HepG2 (cell line): ENCODE measurements around the gene CFAP100. TPM values are rescaled to one million over a fixed set of nuclear protein-coding genes. Genes with fewer than 3 reads are reported as not detected.

Experiments
- ELF1 ChIP-seq: sonication (generic); formaldehyde crosslinking; IDR thresholded peaks from 2 replicates; pipeline ENCODE4 v1.4.0; 2020; ENCODE audit warnings: missing genetic modification reagents
- EZH2 ChIP-seq: conservative IDR thresholded peaks from 2 replicates; pipeline ENCODE4 v1.6.1; 2012; ENCODE audit warnings: mild to moderate bottlenecking, low read depth, low read length, moderate library complexity
- HNRNPK ChIP-seq: fragments of 200-400 bp; formaldehyde crosslinking; IDR thresholded peaks from 2 replicates; pipeline ENCODE4 v1.6.1; 2018; ENCODE audit warnings: low read length, low read depth, moderate library complexity, mild to moderate bottlenecking; ENCODE audit not compliant: poor library complexity, severe bottlenecking
- MED1 ChIP-seq: sonication (generic); formaldehyde crosslinking; IDR thresholded peaks from 2 replicates; pipeline ENCODE4 v1.4.0; 2020; ENCODE audit warnings: missing genetic modification reagents
- MYC ChIP-seq: sonication (generic); formaldehyde crosslinking; IDR thresholded peaks from 2 replicates; pipeline ENCODE4 v1.9.0; 2021; ENCODE audit warnings: missing genetic modification reagents, borderline replicate concordance
- NFE2L1 ChIP-seq: sonication (generic); formaldehyde crosslinking; IDR thresholded peaks from 2 replicates; pipeline ENCODE4 v1.4.0; 2020; ENCODE audit warnings: missing genetic modification reagents, mild to moderate bottlenecking, borderline replicate concordance
- PCBP2 ChIP-seq: fragments of 200-400 bp; formaldehyde crosslinking; optimal IDR thresholded peaks from 2 replicates; pipeline ENCODE3; 2018; ENCODE audit warnings: low read length, low read depth; ENCODE audit not compliant: poor library complexity, severe bottlenecking
- RNF2 ChIP-seq: fragments of 450-650 bp; conservative IDR thresholded peaks from 2 replicates; pipeline ENCODE4 v1.6.1; 2016; ENCODE audit warnings: low read depth
- SCMH1 ChIP-seq: sonication (generic); formaldehyde crosslinking; IDR thresholded peaks from 2 replicates; pipeline ENCODE4 v1.9.0; 2021; ENCODE audit warnings: missing genetic modification reagents, mild to moderate bottlenecking, borderline replicate concordance
- SIX4 ChIP-seq: sonication (generic); formaldehyde crosslinking; IDR thresholded peaks from 2 replicates; pipeline ENCODE4 v1.4.0; 2020; ENCODE audit warnings: missing genetic modification reagents
- ZBTB38 ChIP-seq: sonication (generic); formaldehyde crosslinking; IDR thresholded peaks from 2 replicates; pipeline ENCODE4 v1.5.1; 2020; ENCODE audit warnings: mild to moderate bottlenecking, missing genetic modification reagents
- ZNF317 ChIP-seq: sonication (generic); formaldehyde crosslinking; IDR thresholded peaks from 2 replicates; pipeline ENCODE4 v1.5.0; 2020; ENCODE audit warnings: mild to moderate bottlenecking, missing genetic modification reagents
- ZNF496 ChIP-seq: sonication (generic); formaldehyde crosslinking; IDR thresholded peaks from 2 replicates; pipeline ENCODE4 v1.8.1; 2023; ENCODE audit warnings: mild to moderate bottlenecking, moderate library complexity, missing genetic modification reagents; ENCODE audit not compliant: insufficient replicate concordance
- ZNF816 ChIP-seq: sonication (generic); formaldehyde crosslinking; IDR thresholded peaks from 2 replicates; pipeline ENCODE4 v1.8.0; 2022; ENCODE audit warnings: missing genetic modification reagents, mild to moderate bottlenecking, borderline replicate concordance
- ZSCAN9 ChIP-seq: IDR thresholded peaks from 2 replicates; pipeline ENCODE4 v1.6.1; 2016; ENCODE audit warnings: borderline replicate concordance
- polyA plus RNA-seq, 8 experiments: library from polyadenylated mRNA; depleted of rRNA in 3 of 8; stranded (reverse) in 7 of 8; unstranded in 1 of 8; fragments of >200 nt; fragmentation: Illumina TruSeq in 4 of 8; extraction: Trizol in 4 of 8; gene quantifications; 2 replicates each; pipeline versions ENCODE4 v1.2.1 to v1.2.3, GENCODE V29; 2011 to 2016; ENCODE audit warnings: low read depth in 4 of 8, missing spikeins in 1 of 8, mixed read lengths in 1 of 8; ENCODE audit not compliant: insufficient read depth in 1 of 8
- total RNA-seq, 5 experiments: library from RNA; depleted of rRNA; stranded (reverse); fragments of >200 nt; fragmentation: Illumina TruSeq; extraction: Trizol; gene quantifications; 2 replicates each; pipeline ENCODE4 v1.2.3, GENCODE V29; 2016; ENCODE audit warnings: low read depth in 1 of 5
- TF ChIP-seq, protein P1 (sequence below): sonication (generic); formaldehyde crosslinking; IDR thresholded peaks from 2 replicates; pipeline ENCODE4 v1.5.0; 2020; ENCODE audit warnings: missing genetic modification reagents
- TF ChIP-seq, protein P2 (sequence below), 2 experiments: fragments of 450-650 bp in 1 of 2; sonication (generic) in 1 of 2; formaldehyde crosslinking; IDR thresholded peaks; 2 replicates each; pipeline versions ENCODE4 v1.5.0 to v1.8.0; 2020 to 2022; ENCODE audit warnings: mild to moderate bottlenecking in 1 of 2, missing genetic modification reagents in 1 of 2
- TF ChIP-seq, protein P3 (sequence below): sonication (generic); formaldehyde crosslinking; IDR thresholded peaks from 2 replicates; pipeline ENCODE4 v1.4.0; 2020; ENCODE audit warnings: mild to moderate bottlenecking, missing genetic modification reagents
- TF ChIP-seq, protein P4 (sequence below): sonication (generic); formaldehyde crosslinking; conservative IDR thresholded peaks from 2 replicates; pipeline ENCODE4 v1.4.0; 2020; ENCODE audit warnings: missing genetic modification reagents

Gene CFAP100
- total and polyA plus RNA-seq, 2 of the 13 experiments (the other 11 are each of a cell fraction or from before 2014, with no cell fraction given), result 0.32 TPM; not detected in 1

DNA sequence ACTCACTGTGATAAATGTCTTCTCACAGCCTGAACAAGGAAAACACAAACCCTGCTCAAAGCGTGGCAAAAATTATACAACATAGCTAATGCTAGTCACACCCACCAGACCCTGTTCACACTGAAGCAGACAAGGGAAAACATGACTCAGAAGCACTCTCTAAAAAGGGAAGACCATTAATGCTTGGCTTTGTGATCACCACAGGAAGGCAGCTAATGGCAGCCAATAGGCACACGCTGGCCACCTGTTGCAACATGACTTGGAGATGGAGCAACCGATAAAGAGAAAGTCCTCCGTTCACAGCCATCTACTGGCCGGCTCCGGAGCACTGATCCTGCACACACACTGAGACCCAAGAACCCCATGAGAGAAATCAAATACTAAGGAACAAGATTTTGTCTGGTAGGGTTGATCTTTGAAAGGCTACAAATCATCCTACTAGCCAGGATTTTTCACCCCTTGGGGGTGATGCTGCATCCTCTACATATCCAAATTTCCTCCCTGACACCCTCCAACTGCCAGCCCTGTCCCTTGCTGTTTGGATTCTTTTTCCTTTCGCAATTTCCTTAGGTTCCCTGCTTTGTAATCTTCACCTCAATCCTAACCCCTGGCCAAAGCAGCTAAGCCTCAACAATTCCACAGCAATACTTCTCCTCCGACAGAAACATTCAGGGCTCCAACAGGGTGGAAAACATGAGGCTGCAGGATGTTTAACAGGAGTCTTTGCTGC lies 77.7 kb downstream of the CFAP100 start (continued):
- TF ChIP-seq HNRNPK (no peak), ZNF317 (CRISPR knock-in tag) (no peak), ZBTB38 (CRISPR knock-in tag) (no peak), NFE2L1 (CRISPR knock-in tag) (no peak), ZNF496 (no peak), EZH2 (no peak), SCMH1 (CRISPR knock-in tag) (no peak), MYC (CRISPR knock-in tag) (0 out of 2 replicates have a peak, but pooled peaks have one; percentile 34), MED1 (CRISPR knock-in tag) (peak; percentile 43), ELF1 (CRISPR knock-in tag) (peak; percentile 41; the same call in 1 of the 2 replicates), RNF2 (no peak), ZNF816 (no peak), SIX4 (CRISPR knock-in tag) (no peak; the same call in 1 of the 2 replicates), ZSCAN9 (CRISPR knock-in tag) (peak; percentile 35; the same call in 1 of the 2 replicates), PCBP2 (no peak)
- TF ChIP-seq, protein P1, sequence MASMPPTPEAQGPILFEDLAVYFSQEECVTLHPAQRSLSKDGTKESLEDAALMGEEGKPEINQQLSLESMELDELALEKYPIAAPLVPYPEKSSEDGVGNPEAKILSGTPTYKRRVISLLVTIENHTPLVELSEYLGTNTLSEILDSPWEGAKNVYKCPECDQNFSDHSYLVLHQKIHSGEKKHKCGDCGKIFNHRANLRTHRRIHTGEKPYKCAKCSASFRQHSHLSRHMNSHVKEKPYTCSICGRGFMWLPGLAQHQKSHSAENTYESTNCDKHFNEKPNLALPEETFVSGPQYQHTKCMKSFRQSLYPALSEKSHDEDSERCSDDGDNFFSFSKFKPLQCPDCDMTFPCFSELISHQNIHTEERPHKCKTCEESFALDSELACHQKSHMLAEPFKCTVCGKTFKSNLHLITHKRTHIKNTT (CRISPR knock-in tag), result no peak
- TF ChIP-seq, protein P2, sequence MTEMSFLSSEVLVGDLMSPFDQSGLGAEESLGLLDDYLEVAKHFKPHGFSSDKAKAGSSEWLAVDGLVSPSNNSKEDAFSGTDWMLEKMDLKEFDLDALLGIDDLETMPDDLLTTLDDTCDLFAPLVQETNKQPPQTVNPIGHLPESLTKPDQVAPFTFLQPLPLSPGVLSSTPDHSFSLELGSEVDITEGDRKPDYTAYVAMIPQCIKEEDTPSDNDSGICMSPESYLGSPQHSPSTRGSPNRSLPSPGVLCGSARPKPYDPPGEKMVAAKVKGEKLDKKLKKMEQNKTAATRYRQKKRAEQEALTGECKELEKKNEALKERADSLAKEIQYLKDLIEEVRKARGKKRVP (CRISPR knock-in tag; IDR thresholded peaks at IDR 0.05), result peak in 1 of 2 experiments; percentile 99; a peak in 2 of 4 replicates
- TF ChIP-seq, protein P3, sequence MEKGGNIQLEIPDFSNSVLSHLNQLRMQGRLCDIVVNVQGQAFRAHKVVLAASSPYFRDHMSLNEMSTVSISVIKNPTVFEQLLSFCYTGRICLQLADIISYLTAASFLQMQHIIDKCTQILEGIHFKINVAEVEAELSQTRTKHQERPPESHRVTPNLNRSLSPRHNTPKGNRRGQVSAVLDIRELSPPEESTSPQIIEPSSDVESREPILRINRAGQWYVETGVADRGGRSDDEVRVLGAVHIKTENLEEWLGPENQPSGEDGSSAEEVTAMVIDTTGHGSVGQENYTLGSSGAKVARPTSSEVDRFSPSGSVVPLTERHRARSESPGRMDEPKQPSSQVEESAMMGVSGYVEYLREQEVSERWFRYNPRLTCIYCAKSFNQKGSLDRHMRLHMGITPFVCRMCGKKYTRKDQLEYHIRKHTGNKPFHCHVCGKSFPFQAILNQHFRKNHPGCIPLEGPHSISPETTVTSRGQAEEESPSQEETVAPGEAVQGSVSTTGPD (CRISPR knock-in tag), result no peak
- TF ChIP-seq, protein P4, sequence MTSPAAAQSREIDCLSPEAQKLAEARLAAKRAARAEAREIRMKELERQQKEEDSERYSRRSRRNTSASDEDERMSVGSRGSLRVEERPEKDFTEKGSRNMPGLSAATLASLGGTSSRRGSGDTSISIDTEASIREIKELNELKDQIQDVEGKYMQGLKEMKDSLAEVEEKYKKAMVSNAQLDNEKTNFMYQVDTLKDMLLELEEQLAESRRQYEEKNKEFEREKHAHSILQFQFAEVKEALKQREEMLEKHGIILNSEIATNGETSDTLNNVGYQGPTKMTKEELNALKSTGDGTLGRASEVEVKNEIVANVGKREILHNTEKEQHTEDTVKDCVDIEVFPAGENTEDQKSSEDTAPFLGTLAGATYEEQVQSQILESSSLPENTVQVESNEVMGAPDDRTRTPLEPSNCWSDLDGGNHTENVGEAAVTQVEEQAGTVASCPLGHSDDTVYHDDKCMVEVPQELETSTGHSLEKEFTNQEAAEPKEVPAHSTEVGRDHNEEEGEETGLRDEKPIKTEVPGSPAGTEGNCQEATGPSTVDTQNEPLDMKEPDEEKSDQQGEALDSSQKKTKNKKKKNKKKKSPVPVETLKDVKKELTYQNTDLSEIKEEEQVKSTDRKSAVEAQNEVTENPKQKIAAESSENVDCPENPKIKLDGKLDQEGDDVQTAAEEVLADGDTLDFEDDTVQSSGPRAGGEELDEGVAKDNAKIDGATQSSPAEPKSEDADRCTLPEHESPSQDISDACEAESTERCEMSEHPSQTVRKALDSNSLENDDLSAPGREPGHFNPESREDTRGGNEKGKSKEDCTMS (CRISPR knock-in tag), result no peak
